ENCODE data around the gene CLTCL1.

CLTCL1 gene

GRCh38 chr22:19196841-19197612, 94.5 kb downstream of the CLTCL1 start:
- no peak for TF ChIP-seq CTCF (IDR thresholded peaks at IDR 0.05; ENCODE audit: low read depth, low read length)
- no peak overlapping the region for H3K4me3 ChIP-seq (replicated peaks in 1 of 2; ENCODE audit: low read depth in 2 of 2, low read length in 2 of 2)
- no peak for DNase-seq (ENCODE audit: low read depth in 2 of 2)

- H3K4me3 ChIP-seq (replicated peaks in 1 of 2; ENCODE audit: low read depth in 2 of 2, low read length in 2 of 2): no peak overlapping the region
- TF ChIP-seq CTCF (IDR thresholded peaks at IDR 0.05; ENCODE audit: low read depth, low read length): no peak
- no peak for DNase-seq (ENCODE audit: low read depth in 2 of 2)
Measured at GRCh38 chr22:19195796-19196731, 95.5 kb downstream of the CLTCL1 start.

GRCh38 chr22:19194766-19195536, 96.6 kb downstream of the CLTCL1 start:
- no peak for DNase-seq (ENCODE audit: low read depth in 2 of 2)
- no peak overlapping the region for H3K4me3 ChIP-seq (replicated peaks in 1 of 2; ENCODE audit: low read depth in 2 of 2, low read length in 2 of 2)
- no peak for TF ChIP-seq CTCF (IDR thresholded peaks at IDR 0.05; ENCODE audit: low read depth, low read length)

- TF ChIP-seq CTCF (IDR thresholded peaks at IDR 0.05; ENCODE audit: low read depth, low read length): no peak
- no peak for DNase-seq (ENCODE audit: low read depth in 2 of 2)
- H3K4me3 ChIP-seq (replicated peaks in 1 of 2; ENCODE audit: low read depth in 2 of 2, low read length in 2 of 2): no peak overlapping the region
Measured at GRCh38 chr22:19193879-19194278, 97.6 kb downstream of the CLTCL1 start.

GRCh38 chr22:19187716-19188563, 103.6 kb downstream of the CLTCL1 start:
- no peak overlapping the region for H3K4me3 ChIP-seq (replicated peaks in 1 of 2; ENCODE audit: low read depth in 2 of 2, low read length in 2 of 2)

More at GRCh38 chr22:19187716-19188563, 103.6 kb downstream of the CLTCL1 start:
- TF ChIP-seq CTCF (IDR thresholded peaks at IDR 0.05; ENCODE audit: low read depth, low read length): no peak
- no peak for DNase-seq (ENCODE audit: low read depth in 2 of 2)

Measured in cardiac fibroblast (primary cell).